ENCODE results near the gene SYNDIG1L.

DNA sequence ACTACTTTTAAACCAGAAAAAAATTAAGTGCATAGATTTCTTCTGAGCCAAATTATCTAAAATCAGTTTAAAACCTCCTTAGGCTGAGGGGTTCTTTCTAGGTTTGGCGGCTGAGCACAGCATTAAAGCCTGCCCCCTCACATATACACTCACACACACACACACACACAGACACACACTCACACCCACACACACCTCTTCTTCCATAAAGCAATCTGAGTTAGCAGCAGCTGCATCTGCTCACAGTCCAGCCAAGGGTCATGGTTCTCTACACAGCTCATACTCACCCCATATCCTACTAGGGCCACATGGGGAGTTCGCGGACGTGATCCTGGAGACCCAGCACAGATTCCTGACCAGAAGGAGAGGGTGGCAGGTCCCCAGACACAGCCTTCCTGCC is 12.4 kb downstream of the SYNDIG1L start:
- TF ChIP-seq, protein P1, sequence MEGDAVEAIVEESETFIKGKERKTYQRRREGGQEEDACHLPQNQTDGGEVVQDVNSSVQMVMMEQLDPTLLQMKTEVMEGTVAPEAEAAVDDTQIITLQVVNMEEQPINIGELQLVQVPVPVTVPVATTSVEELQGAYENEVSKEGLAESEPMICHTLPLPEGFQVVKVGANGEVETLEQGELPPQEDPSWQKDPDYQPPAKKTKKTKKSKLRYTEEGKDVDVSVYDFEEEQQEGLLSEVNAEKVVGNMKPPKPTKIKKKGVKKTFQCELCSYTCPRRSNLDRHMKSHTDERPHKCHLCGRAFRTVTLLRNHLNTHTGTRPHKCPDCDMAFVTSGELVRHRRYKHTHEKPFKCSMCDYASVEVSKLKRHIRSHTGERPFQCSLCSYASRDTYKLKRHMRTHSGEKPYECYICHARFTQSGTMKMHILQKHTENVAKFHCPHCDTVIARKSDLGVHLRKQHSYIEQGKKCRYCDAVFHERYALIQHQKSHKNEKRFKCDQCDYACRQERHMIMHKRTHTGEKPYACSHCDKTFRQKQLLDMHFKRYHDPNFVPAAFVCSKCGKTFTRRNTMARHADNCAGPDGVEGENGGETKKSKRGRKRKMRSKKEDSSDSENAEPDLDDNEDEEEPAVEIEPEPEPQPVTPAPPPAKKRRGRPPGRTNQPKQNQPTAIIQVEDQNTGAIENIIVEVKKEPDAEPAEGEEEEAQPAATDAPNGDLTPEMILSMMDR (conservative IDR thresholded peaks at IDR 0.05) = no peak
- no peak for TF ChIP-seq ZFX (IDR thresholded peaks at IDR 0.05)
